K562 treated with DMSO at 1 percent for 4 hours (cell line): ENCODE measurements around the gene FOXQ1. TPM values are rescaled to one million over a fixed set of nuclear protein-coding genes. Genes with fewer than 3 reads are reported as not detected.

Source experiments
- total RNA-seq: library from RNA; unstranded; fragments of 300-600 nt; gene quantifications from 2 replicates; pipeline ENCODE4 v1.2.3, GENCODE V29; 2022; ENCODE audit not compliant: insufficient read depth

The FOXQ1 gene
- total RNA-seq = not detected in 2 replicates

GRCh38 chr6:1311400-1312202 lies at the start of gene FOXQ1:
FOXQ1 (plus strand) TSS chr6:1312098; CDS start chr6:1312705, 607 bp downstream.

Other genes with a start within 250 kb of the FOXQ1 start
- not detected in 2 replicates for gene FOXF2, start 77.5 kb downstream of the FOXQ1 start, total RNA-seq